A673 (cell line): Measurements from ENCODE around the gene RAD50. TPM values are rescaled to one million over a fixed set of nuclear protein-coding genes. Genes with fewer than 3 reads are reported as not detected.

Source experiments
- BruUV-seq: library from RNA; stranded (reverse); fragments of 400-500 nt; replicated peaks from 2 replicates; lab custom pipeline; 2021; lab: Mats Ljungman, UMichigan
- CTCF ChIA-PET: fragments of 300-600 bp; sonication (Branson Sonifier 250); formaldehyde crosslinking; loops from one replicate; lab custom pipeline; 2022; ENCODE audit warnings: antibody characterized with exemption; lab: Charles Lee
- POLR2A ChIA-PET: fragments of 300-600 bp; sonication (Branson Sonifier 250); formaldehyde crosslinking; loops from one replicate; lab custom pipeline; 2022; ENCODE audit warnings: antibody characterized with exemption; ENCODE audit not compliant: low non-redundant PET; lab: Charles Lee
- DNase-seq: peaks from one replicate; pipeline ENCODE4 v3.0.0-alpha.2; 2015; ENCODE audit warnings: low spot score
- H3K27ac ChIP-seq: fragments of 200-600 bp; sonication (generic); 2 replicates; pipeline ENCODE4 v1.5.1; 2016; ENCODE audit warnings: mixed run types, low read depth, mild to moderate bottlenecking, mixed read lengths, antibody characterized with exemption, low read length; ENCODE audit not compliant: poor library complexity, severe bottlenecking
- H3K27me3 ChIP-seq: fragments of 200-600 bp; sonication (generic); replicated peaks from 2 replicates; pipeline ENCODE4 v1.6.1; 2017; ENCODE audit warnings: mixed run types, low read depth, mild to moderate bottlenecking, mixed read lengths, antibody characterized with exemption, low read length; ENCODE audit not compliant: insufficient read depth, poor library complexity
- H3K36me3 ChIP-seq: fragments of 200-600 bp; sonication (generic); 2 replicates; pipeline ENCODE4 v1.6.1; 2016; ENCODE audit warnings: mixed run types, mild to moderate bottlenecking, mixed read lengths, antibody characterized with exemption, low read length; ENCODE audit not compliant: insufficient read depth, poor library complexity, severe bottlenecking
- H3K4me1 ChIP-seq: fragments of 200-600 bp; sonication (generic); 2 replicates; pipeline ENCODE4 v1.6.1; 2017; ENCODE audit warnings: mixed run types, mild to moderate bottlenecking, mixed read lengths, antibody characterized with exemption, low read length; ENCODE audit not compliant: insufficient read depth, poor library complexity, severe bottlenecking
- H3K4me3 ChIP-seq: fragments of 200-600 bp; sonication (generic); 2 replicates; pipeline ENCODE4 v1.5.1; 2016; ENCODE audit warnings: low read depth, mixed run types, mild to moderate bottlenecking, mixed read lengths, low read length; ENCODE audit not compliant: poor library complexity, severe bottlenecking
- H3K9me3 ChIP-seq: fragments of 200-600 bp; sonication (generic); 2 replicates; pipeline ENCODE4 v1.6.1; 2016; ENCODE audit warnings: mixed run types, low read depth, mild to moderate bottlenecking, mixed read lengths, antibody characterized with exemption, low read length; ENCODE audit not compliant: poor library complexity, severe bottlenecking
- EZH2 ChIP-seq: fragments of 200-600 bp; sonication (generic); IDR thresholded peaks from 2 replicates; pipeline ENCODE4 v1.6.1; 2017; ENCODE audit warnings: borderline replicate concordance, low read depth, mild to moderate bottlenecking, mixed read lengths, antibody characterized with exemption, low read length; ENCODE audit not compliant: poor library complexity, severe bottlenecking
- intact Hi-C: fragments of 100-400 bp; cut with micrococcal nuclease; formaldehyde crosslinking; loops from one replicate; pipeline ENCODE4 v1.10.0; 2022; ENCODE audit not compliant: unreplicated experiment
- total RNA-seq: library from RNA; stranded (reverse); gene quantifications from 2 replicates; pipeline ENCODE4 v1.2.3, GENCODE V29; 2021
- TF ChIP-seq, protein P1 (sequence below): fragments of 300-800, 200-600 bp; sonication (generic); conservative IDR thresholded peaks from 2 replicates; pipeline ENCODE4 v1.5.1; 2017; ENCODE audit warnings: low read depth, mild to moderate bottlenecking, antibody characterized with exemption, low read length, moderate library complexity, mixed read lengths

The RAD50 gene
- total RNA-seq, 1 experiment from 2014 or later = 43.6 TPM

DNA sequence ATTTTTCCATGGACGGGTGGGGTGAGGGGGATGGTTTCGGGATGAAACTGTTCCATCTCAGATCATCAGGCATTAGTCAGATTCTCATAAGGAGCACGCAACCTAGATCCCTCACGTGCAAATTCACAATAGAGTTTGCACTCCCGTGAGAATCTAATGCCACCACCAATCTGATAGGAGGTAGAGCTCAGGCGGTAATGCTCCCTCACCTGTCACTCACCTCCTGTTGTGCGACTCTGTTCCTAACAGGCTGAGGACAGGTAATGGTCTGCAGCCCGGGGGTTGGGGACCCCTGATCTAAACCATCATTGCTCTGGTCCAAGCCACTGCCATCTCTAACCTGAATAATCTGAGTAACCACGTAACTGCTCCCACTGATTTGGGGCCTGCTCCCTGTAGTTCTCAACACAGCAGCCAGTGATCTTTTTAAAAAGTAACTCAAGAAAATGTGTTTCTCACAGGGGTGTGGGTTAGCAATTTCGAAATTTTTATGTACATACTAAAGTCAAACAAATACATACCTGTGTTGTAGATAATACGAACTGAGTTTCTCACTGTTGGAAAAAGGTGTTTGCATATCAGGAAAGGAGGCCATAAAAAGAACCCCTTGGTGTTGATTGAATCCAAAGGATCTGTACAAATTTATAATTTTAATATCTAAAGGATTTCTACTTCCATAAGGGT, 89.9 kb downstream of the RAD50 start:
- POLR2A ChIA-PET = no interaction called here
- no peak overlapping the region for H3K4me3 ChIP-seq
- BruUV-seq = no TSS peak
- no peak for DNase-seq
- no peaks in the 10 kb centered on the region for H3K27me3 ChIP-seq
- H3K36me3 ChIP-seq = peaks cover 4% of the 10 kb centered on the region
- no peaks in the 10 kb centered on the region for H3K4me1 ChIP-seq
- TF ChIP-seq EZH2 = no peak
- TF ChIP-seq, protein P1, sequence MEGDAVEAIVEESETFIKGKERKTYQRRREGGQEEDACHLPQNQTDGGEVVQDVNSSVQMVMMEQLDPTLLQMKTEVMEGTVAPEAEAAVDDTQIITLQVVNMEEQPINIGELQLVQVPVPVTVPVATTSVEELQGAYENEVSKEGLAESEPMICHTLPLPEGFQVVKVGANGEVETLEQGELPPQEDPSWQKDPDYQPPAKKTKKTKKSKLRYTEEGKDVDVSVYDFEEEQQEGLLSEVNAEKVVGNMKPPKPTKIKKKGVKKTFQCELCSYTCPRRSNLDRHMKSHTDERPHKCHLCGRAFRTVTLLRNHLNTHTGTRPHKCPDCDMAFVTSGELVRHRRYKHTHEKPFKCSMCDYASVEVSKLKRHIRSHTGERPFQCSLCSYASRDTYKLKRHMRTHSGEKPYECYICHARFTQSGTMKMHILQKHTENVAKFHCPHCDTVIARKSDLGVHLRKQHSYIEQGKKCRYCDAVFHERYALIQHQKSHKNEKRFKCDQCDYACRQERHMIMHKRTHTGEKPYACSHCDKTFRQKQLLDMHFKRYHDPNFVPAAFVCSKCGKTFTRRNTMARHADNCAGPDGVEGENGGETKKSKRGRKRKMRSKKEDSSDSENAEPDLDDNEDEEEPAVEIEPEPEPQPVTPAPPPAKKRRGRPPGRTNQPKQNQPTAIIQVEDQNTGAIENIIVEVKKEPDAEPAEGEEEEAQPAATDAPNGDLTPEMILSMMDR = no peak
- CTCF ChIA-PET = no interaction called here
- no peak overlapping the region for H3K27ac ChIP-seq
- intact Hi-C loops = no loop called here
- H3K9me3 ChIP-seq = no peaks in the 10 kb centered on the region

DNA sequence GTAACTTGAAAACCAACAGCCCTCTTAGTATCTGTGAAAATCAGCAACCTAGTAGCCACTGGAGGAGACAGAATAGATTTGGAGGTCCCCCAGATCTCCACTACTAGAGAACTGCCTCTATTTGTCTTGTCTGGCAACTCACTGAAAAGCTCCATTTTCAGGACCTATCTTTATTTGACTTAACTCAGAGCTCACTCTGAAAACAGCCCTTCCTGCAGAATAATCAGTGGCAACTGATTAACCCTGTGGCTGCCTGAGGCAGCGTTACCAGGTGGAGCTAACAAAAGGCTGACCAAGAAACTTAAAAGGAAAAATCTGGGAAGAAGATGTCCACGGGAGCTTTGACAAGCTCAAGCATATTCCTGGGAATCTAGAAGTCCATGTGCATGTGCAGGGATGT, 90.7 kb downstream of the RAD50 start:
- BruUV-seq = no TSS peak
- ChIA-PET POLR2A (no interaction called here), CTCF (no interaction called here)
- H3K4me3 ChIP-seq = no peak overlapping the region
- H3K36me3 ChIP-seq = peaks cover 4% of the 10 kb centered on the region
- intact Hi-C loops = no loop called here
- DNase-seq = no peak
- TF ChIP-seq, protein P1 = no peak
- TF ChIP-seq EZH2 = no peak
- no peaks in the 10 kb centered on the region for H3K9me3 ChIP-seq
- no peaks in the 10 kb centered on the region for H3K27me3 ChIP-seq
- H3K27ac ChIP-seq = no peak overlapping the region
- H3K4me1 ChIP-seq = no peaks in the 10 kb centered on the region

DNA sequence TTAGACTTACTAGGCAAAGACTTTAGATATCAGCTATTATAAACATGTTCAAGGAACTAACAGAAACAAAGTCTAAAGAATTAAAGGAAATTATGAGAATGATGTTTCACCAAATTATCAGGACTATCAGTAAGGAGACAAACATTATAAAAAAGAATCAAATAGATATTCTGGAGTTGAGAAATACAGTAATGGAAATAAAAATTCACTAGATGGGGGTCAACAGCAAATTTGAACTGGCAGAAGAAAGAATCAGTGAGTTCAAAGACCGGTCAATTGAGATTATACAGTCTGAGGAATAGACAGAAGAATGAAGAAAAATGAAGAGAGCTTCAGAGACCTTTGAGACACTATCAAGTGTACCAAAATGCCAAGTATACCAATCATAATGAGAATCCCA, 91.6 kb downstream of the RAD50 start:
- Histone ChIP-seq H3K27ac (no peak overlapping the region), H3K4me3 (no peak overlapping the region), H3K27me3 (no peaks in the 10 kb centered on the region), H3K36me3 (no peaks in the 10 kb centered on the region), H3K4me1 (no peaks in the 10 kb centered on the region), H3K9me3 (no peaks in the 10 kb centered on the region)
- POLR2A ChIA-PET = no interaction called here
- intact Hi-C loops = no loop called here
- TF ChIP-seq EZH2 = no peak
- TF ChIP-seq, protein P1 = no peak
- CTCF ChIA-PET = no interaction called here
- DNase-seq = no peak
- no TSS peak for BruUV-seq
